IMR-90 (cell line): ENCODE measurements around the gene HES1. TPM values are rescaled to one million over a fixed set of nuclear protein-coding genes. Genes with fewer than 3 reads are reported as not detected.

ENCODE experiments used
- ATAC-seq: fragments of 200-7000 bp; cut with Tn5 transposase; 2 replicates; pipeline ENCODE4 v1.9.1; 2020; ENCODE audit warnings: low read depth, mild to moderate bottlenecking, moderate library complexity
- BruUV-seq: library from RNA; stranded (reverse); fragments of 400-500 nt; replicated peaks from 2 replicates; lab custom pipeline; 2021; lab: Mats Ljungman, UMichigan
- CTCF ChIA-PET: fragments of 300-600 bp; formaldehyde crosslinking; extraction: SDS; loops from one replicate; lab custom pipeline; 2021; ENCODE audit warnings: antibody characterized with exemption; lab: Yijun Ruan, JAX
- POLR2A ChIA-PET: fragments of 300-600 bp; sonication (Branson Sonifier 250); formaldehyde crosslinking; loops from one replicate; lab custom pipeline; 2022; ENCODE audit warnings: antibody characterized with exemption; ENCODE audit not compliant: unreplicated experiment; lab: Charles Lee
- DNase-seq: peaks from one replicate; pipeline ENCODE4 v3.0.0; 2013
- H2AFZ ChIP-seq: replicated peaks from 2 replicates; pipeline ENCODE3; 2013; ENCODE audit warnings: low read length, mild to moderate bottlenecking; ENCODE audit not compliant: poor library complexity
- H2AK5ac ChIP-seq: 2 replicates; pipeline ENCODE4 v1.6.1; 2013; ENCODE audit warnings: low read depth, low read length, inconsistent platforms
- H2AK9ac ChIP-seq: replicated peaks from 2 replicates; pipeline ENCODE3; 2013; ENCODE audit warnings: mild to moderate bottlenecking, low read depth, low read length, moderate library complexity; ENCODE audit not compliant: poor library complexity
- H2BK120ac ChIP-seq: 2 replicates; pipeline ENCODE4 v1.6.1; 2013; ENCODE audit warnings: low read depth, low read length, inconsistent platforms
- H2BK15ac ChIP-seq: 3 replicates; pipeline ENCODE4 v1.6.1; 2013; ENCODE audit warnings: low read depth, low read length, inconsistent platforms
- H2BK20ac ChIP-seq: 2 replicates; pipeline ENCODE4 v1.6.1; 2013; ENCODE audit warnings: low read depth, mild to moderate bottlenecking, inconsistent platforms, low read length, moderate library complexity
- H2BK5ac ChIP-seq: 2 replicates; pipeline ENCODE4 v1.6.1; 2013; ENCODE audit warnings: mild to moderate bottlenecking, low read depth, low read length, inconsistent platforms; ENCODE audit not compliant: poor library complexity, severe bottlenecking
- H3K14ac ChIP-seq: replicated peaks from 2 replicates; pipeline ENCODE4 v1.6.1; 2013; ENCODE audit warnings: low read depth, low read length, inconsistent platforms
- H3K18ac ChIP-seq: 2 replicates; pipeline ENCODE4 v1.6.1; 2013; ENCODE audit warnings: low read depth, low read length, control low read depth
- H3K23ac ChIP-seq: 2 replicates; pipeline ENCODE4 v1.6.1; 2013; ENCODE audit warnings: low read depth, low read length, inconsistent platforms
- H3K27ac ChIP-seq: 2 replicates; pipeline ENCODE4 v1.5.1; 2013; ENCODE audit warnings: mild to moderate bottlenecking, control low read depth, low read length; ENCODE audit not compliant: insufficient read depth
- H3K27me3 ChIP-seq: 2 replicates; pipeline ENCODE4 v1.6.1; 2013; ENCODE audit warnings: low read length; ENCODE audit not compliant: control insufficient read depth, insufficient read depth
- H3K36me3 ChIP-seq: 2 replicates; pipeline ENCODE4 v1.6.1; 2013; ENCODE audit warnings: low read length, mixed read lengths; ENCODE audit not compliant: control insufficient read depth, insufficient read depth
- H3K4ac ChIP-seq: 2 replicates; pipeline ENCODE4 v1.6.1; 2013; ENCODE audit warnings: low read depth, low read length, inconsistent platforms
- H3K4me1 ChIP-seq: 2 replicates; pipeline ENCODE4 v1.6.1; 2013; ENCODE audit warnings: low read length, mixed read lengths; ENCODE audit not compliant: control insufficient read depth, insufficient read depth
- H3K4me2 ChIP-seq: 2 replicates; pipeline ENCODE4 v1.6.1; 2013; ENCODE audit warnings: low read depth, mild to moderate bottlenecking, control low read depth, low read length, moderate library complexity
- H3K4me3 ChIP-seq: 2 replicates; pipeline ENCODE4 v1.5.1; 2013; ENCODE audit warnings: low read depth, mild to moderate bottlenecking, control low read depth, low read length, moderate library complexity; ENCODE audit not compliant: insufficient read depth
- H3K56ac ChIP-seq: 2 replicates; pipeline ENCODE4 v1.6.1; 2013; ENCODE audit warnings: low read length, inconsistent platforms; ENCODE audit not compliant: insufficient read depth; ENCODE audit errors: extremely low read depth
- H3K79me1 ChIP-seq, 2 experiments: 2 replicates each; pipeline ENCODE4 v1.6.1; 2013; ENCODE audit warnings: low read length in 2 of 2, inconsistent platforms in 1 of 2, low read depth in 1 of 2
- H3K9ac ChIP-seq: 2 replicates; pipeline ENCODE4 v1.6.1; 2013; ENCODE audit warnings: low read depth, low read length, control low read depth
- H3K9me1 ChIP-seq: 2 replicates; pipeline ENCODE4 v1.6.1; 2013; ENCODE audit warnings: low read length, inconsistent platforms; ENCODE audit not compliant: insufficient read depth
- H3K9me3 ChIP-seq: 2 replicates; pipeline ENCODE4 v1.6.1; 2013; ENCODE audit warnings: low read length; ENCODE audit not compliant: control insufficient read depth, insufficient read depth
- H4K20me1 ChIP-seq: 2 replicates; pipeline ENCODE4 v1.6.1; 2013; ENCODE audit warnings: low read length, inconsistent platforms; ENCODE audit not compliant: insufficient read depth
- H4K5ac ChIP-seq: 2 replicates; pipeline ENCODE4 v1.6.1; 2013; ENCODE audit warnings: mild to moderate bottlenecking, low read depth, low read length, control low read depth
- H4K8ac ChIP-seq, 2 experiments: 2 replicates each; pipeline ENCODE4 v1.6.1; 2013; ENCODE audit warnings: low read depth in 2 of 2, low read length in 2 of 2, control low read depth in 1 of 2, inconsistent platforms in 1 of 2
- H4K91ac ChIP-seq: 2 replicates; pipeline ENCODE4 v1.6.1; 2013; ENCODE audit warnings: low read depth, low read length, inconsistent platforms; ENCODE audit not compliant: insufficient read depth
- CEBPB ChIP-seq: IDR thresholded peaks from 2 replicates; pipeline ENCODE4 v1.6.1; 2012; ENCODE audit warnings: low read depth, low read length, improper control_type of control experiment
- FOS ChIP-seq: fragments of 150-350 bp; IDR thresholded peaks from 2 replicates; pipeline ENCODE4 v1.6.1; 2016; ENCODE audit warnings: low read depth, low read length
- MAZ ChIP-seq: IDR thresholded peaks from 2 replicates; pipeline ENCODE4 v1.6.1; 2012; ENCODE audit warnings: low read depth, mild to moderate bottlenecking, low read length, improper control_type of control experiment, moderate library complexity, borderline replicate concordance
- RAD21 ChIP-seq: IDR thresholded peaks from 2 replicates; pipeline ENCODE4 v1.6.1; 2012; ENCODE audit warnings: low read length, improper control_type of control experiment
- whole genome bisulfite sequencing, 2 experiments: methylation state at CpG; one replicate each; pipeline versions ENCODE4 v1.1.5 to v1.1.7; 2013; ENCODE audit warnings: missing lambda C conversion rate in 2 of 2; ENCODE audit not compliant: insufficient read length in 1 of 2; ENCODE audit errors: extremely low coverage in 2 of 2; 5-methylcytosine and 5-hydroxymethylcytosine counted together
- dilution Hi-C: fragments of 300-500 bp; cut with HindIII; formaldehyde crosslinking; loops from one replicate; pipeline ENCODE4 v1.14.3; 2018; ENCODE audit warnings: low sequenced_read_pairs; ENCODE audit not compliant: unreplicated experiment
- in situ Hi-C: fragments of 300-500 bp; cut with MboI; formaldehyde crosslinking; loops from 3 replicates; pipeline ENCODE4 v1.14.3; 2019; ENCODE audit warnings: low sequenced_read_pairs, inconsistent platforms, mixed read lengths
- intact Hi-C: fragments of 100-400 bp; cut with micrococcal nuclease; formaldehyde crosslinking; loops from 2 replicates; pipeline ENCODE4 v1.10.0; 2022
- polyA plus RNA-seq, 3 experiments: library from polyadenylated mRNA; depleted of rRNA; stranded (reverse); fragments of >200 nt; gene quantifications; 2 replicates each; pipeline ENCODE4 v1.2.3, GENCODE V29; 2012; ENCODE audit warnings: low replicate concordance in 1 of 3
- total RNA-seq: library from RNA; depleted of rRNA; stranded (reverse); fragments of >200 nt; gene quantifications from 2 replicates; pipeline ENCODE4 v1.2.3, GENCODE V29; 2012

The HES1 gene
- total and polyA plus RNA-seq, 2 of the 4 experiments (the other 2 are of a cell fraction) = 3.6 to 6.7 TPM

- Histone ChIP-seq H3K18ac (no peak overlapping the region), H3K79me1 (no peaks in the 10 kb centered on the region), H3K27me3 (peaks cover 34% of the 10 kb centered on the region), H3K9me1 (no peaks in the 10 kb centered on the region), H2BK120ac (no peak overlapping the region), H4K5ac (no peak overlapping the region), H2AFZ (no peak overlapping the region), H4K91ac (no peak overlapping the region), H3K4me1 (peaks cover 6% of the 10 kb centered on the region), H2BK20ac (no peak overlapping the region), H3K4me3 (no peak overlapping the region), H3K9me3 (no peaks in the 10 kb centered on the region), H3K56ac (no peak overlapping the region), H3K14ac (no peak overlapping the region), H2BK15ac (no peak overlapping the region), H2AK5ac (no peak overlapping the region), H3K23ac (no peak overlapping the region), H2BK5ac (no peak overlapping the region), H3K9ac (no peak overlapping the region), H3K36me3 (no peaks in the 10 kb centered on the region), H4K20me1 (no peaks in the 10 kb centered on the region), H3K4me2 (no peak overlapping the region), H2AK9ac (no peak overlapping the region), H3K27ac (no peak overlapping the region), H4K8ac (no peak overlapping the region), H3K4ac (no peak overlapping the region)
- no TSS peak for BruUV-seq
- ChIA-PET POLR2A (no interaction called here), CTCF (interaction anchor here (0.8 to 1.1 kb wide), 2 partner anchors 15 to 344 kb away, joined by 3 read pairs; no protein-coding TSS in a partner anchor)
- DNase-seq (no peak), ATAC-seq (no peak)
- dilution Hi-C loops (no loop called here), in situ Hi-C loops (no loop called here), intact Hi-C loops (loop anchor here (10.0 kb wide), 1 partner anchor 274 kb away; no protein-coding TSS in a partner anchor)
- TF ChIP-seq CEBPB = no peak
- TF ChIP-seq MAZ = no peak
- TF ChIP-seq FOS = no peak
- no peak for TF ChIP-seq RAD21
- WGBS, 2 experiments = 42% methylated on average over 8 of the region's 19 CpGs; no CpG with 5 or more reads in 1 of the 2 experiments
Measured at GRCh38 chr3:194130807-194131589, 5.0 kb upstream of the HES1 start.
